K562 (cell line): ENCODE results near the gene TFAP2A. TPM values are rescaled to one million over a fixed set of nuclear protein-coding genes. Genes with fewer than 3 reads are reported as not detected.

Experiments
- CC2D1A ChIP-seq: fragments of 450-650 bp; IDR thresholded peaks from 2 replicates; pipeline ENCODE4 v1.6.1; 2017; ENCODE audit warnings: mild to moderate bottlenecking
- CXXC5 ChIP-seq: fragments of 250-450 bp; sonication (Bioruptor Pico); IDR thresholded peaks from 2 replicates; pipeline ENCODE4 v1.8.0; 2022; ENCODE audit warnings: inconsistent platforms, mild to moderate bottlenecking, moderate library complexity
- FOXK2 ChIP-seq, 2 experiments: fragments of 450-650 bp; IDR thresholded peaks in 1 of 2; conservative IDR thresholded peaks in 1 of 2; 2 replicates each; pipeline ENCODE4 v1.6.1; 2016; ENCODE audit warnings: low read depth in 2 of 2, mild to moderate bottlenecking in 1 of 2
- FOXM1 ChIP-seq, 2 experiments: fragments of 450-650 bp in 1 of 2; sonication (generic) in 1 of 2; formaldehyde crosslinking in 1 of 2; IDR thresholded peaks; 2 replicates each; pipeline versions ENCODE4 v1.6.1 to v1.9.0; 2017 to 2022; ENCODE audit warnings: low read depth in 2 of 2, mild to moderate bottlenecking in 2 of 2, missing genetic modification reagents in 1 of 2, moderate library complexity in 1 of 2
- GATAD2B ChIP-seq: fragments of 450-650 bp; IDR thresholded peaks from 2 replicates; pipeline ENCODE4 v1.6.1; 2017; ENCODE audit warnings: mild to moderate bottlenecking, borderline replicate concordance
- HDAC2 ChIP-seq: fragments of 450-650 bp; IDR thresholded peaks from 2 replicates; pipeline ENCODE4 v1.6.1; 2016; ENCODE audit warnings: mild to moderate bottlenecking
- HNRNPK ChIP-seq: fragments of 200-400 bp; formaldehyde crosslinking; IDR thresholded peaks from one replicate; pipeline ENCODE4 v1.6.1; 2018; ENCODE audit warnings: mild to moderate bottlenecking, low read depth, low read length; ENCODE audit not compliant: poor library complexity, severe bottlenecking
- KLF1 ChIP-seq: fragments of 450-650 bp; IDR thresholded peaks from 2 replicates; pipeline ENCODE4 v1.6.1; 2016; ENCODE audit warnings: missing genetic modification characterization, missing compliant biosample characterization
- L3MBTL2 ChIP-seq: fragments of 450-650 bp; IDR thresholded peaks from 2 replicates; pipeline ENCODE4 v1.6.1; 2016; ENCODE audit warnings: mild to moderate bottlenecking, moderate library complexity
- LEF1 ChIP-seq: fragments of 450-650 bp; IDR thresholded peaks from 2 replicates; pipeline ENCODE4 v1.6.1; 2016; ENCODE audit warnings: mild to moderate bottlenecking
- MCM2 ChIP-seq: fragments of 450-650 bp; IDR thresholded peaks from 2 replicates; pipeline ENCODE4 v1.6.1; 2017; ENCODE audit warnings: low read depth, mild to moderate bottlenecking
- MECOM ChIP-seq: fragments of 250-450 bp; sonication (Bioruptor Pico); IDR thresholded peaks from 2 replicates; pipeline ENCODE4 v1.8.0; 2022; ENCODE audit warnings: inconsistent platforms
- MNT ChIP-seq, 2 experiments: fragments of 450-650 bp; conservative IDR thresholded peaks; 2 replicates each; pipeline ENCODE4 v1.6.1; 2017; ENCODE audit warnings: mild to moderate bottlenecking in 2 of 2, moderate library complexity in 2 of 2
- MTA3 ChIP-seq: fragments of 450-650 bp; formaldehyde crosslinking; IDR thresholded peaks from 2 replicates; pipeline ENCODE4 v1.6.1; 2017; ENCODE audit warnings: mild to moderate bottlenecking, borderline replicate concordance
- RBM39 ChIP-seq: fragments of 200-400 bp; formaldehyde crosslinking; optimal IDR thresholded peaks from 2 replicates; pipeline ENCODE3; 2018; ENCODE audit warnings: low read depth, low read length
- RNF2 ChIP-seq: sonication (generic); IDR thresholded peaks from 2 replicates; pipeline ENCODE4 v1.6.1; 2016
- SMAD2 ChIP-seq: fragments of 150-350 bp; IDR thresholded peaks from 2 replicates; pipeline ENCODE4 v1.6.1; 2014; ENCODE audit warnings: low read depth, mild to moderate bottlenecking, low read length
- SMAD3 ChIP-seq: fragments of 450-650 bp; formaldehyde crosslinking; conservative IDR thresholded peaks from 2 replicates; pipeline ENCODE4 v1.4.0; 2020; ENCODE audit warnings: mild to moderate bottlenecking
- TAF9B ChIP-seq: fragments of 450-650 bp; IDR thresholded peaks from 2 replicates; pipeline ENCODE4 v1.6.1; 2018; ENCODE audit warnings: mild to moderate bottlenecking; ENCODE audit not compliant: partially characterized antibody
- ZNF121 ChIP-seq: sonication (generic); formaldehyde crosslinking; conservative IDR thresholded peaks from 2 replicates; pipeline ENCODE4 v1.8.0; 2022; ENCODE audit warnings: missing genetic modification reagents
- ZNF316 ChIP-seq: fragments of 450-650 bp; IDR thresholded peaks from 2 replicates; pipeline ENCODE4 v1.6.1; 2016
- ZNF436 ChIP-seq: fragments of 250-450, 450-650 bp; sonication (Bioruptor Pico); formaldehyde crosslinking; IDR thresholded peaks from 2 replicates; pipeline ENCODE4 v1.7.0; 2020; ENCODE audit warnings: mild to moderate bottlenecking
- ZNF639 ChIP-seq, 2 experiments: fragments of 200-800 bp in 1 of 2; sonication (Bioruptor generic) in 1 of 2; sonication (generic) in 1 of 2; formaldehyde crosslinking in 1 of 2; IDR thresholded peaks in 1 of 2; conservative IDR thresholded peaks in 1 of 2; 2 replicates each; pipeline versions ENCODE4 v1.5.0 to v1.6.1; 2016 to 2020; ENCODE audit warnings: missing compliant biosample characterization in 1 of 2, missing genetic modification characterization in 1 of 2, missing genetic modification reagents in 1 of 2
- polyA plus RNA-seq, 8 experiments: library from polyadenylated mRNA; depleted of rRNA in 4 of 8; stranded (reverse) in 5 of 8; unstranded in 3 of 8; fragments of >200 nt; fragmentation: Nextera tagmentation in 2 of 8; fragmentation: Illumina TruSeq in 1 of 8; extraction: Ambion mirVana in 2 of 8; extraction: Trizol in 1 of 8; gene quantifications; 2 replicates each; pipeline versions ENCODE4 v1.2.1 to v1.2.3, GENCODE V29; 2011 to 2014; ENCODE audit warnings: inconsistent platforms in 1 of 8, missing spikeins in 1 of 8
- total RNA-seq, 7 experiments: library from RNA; depleted of rRNA in 6 of 7; stranded (reverse); fragments of >200 nt in 6 of 7; fragmentation: Illumina TruSeq in 2 of 7; extraction: Trizol in 2 of 7; gene quantifications; 2 replicates each; pipeline versions ENCODE4 v1.2.1 to v1.2.3, GENCODE V29; 2011 to 2021; ENCODE audit warnings: low replicate concordance in 1 of 7
- TF ChIP-seq, protein P1 (sequence below): fragments of 450-650 bp; IDR thresholded peaks from 2 replicates; pipeline ENCODE4 v1.6.1; 2018; ENCODE audit warnings: mild to moderate bottlenecking, low read depth; ENCODE audit not compliant: partially characterized antibody

TFAP2A gene
- total and polyA plus RNA-seq, 9 of the 15 experiments (the other 6 are each of a cell fraction or from before 2014, with no cell fraction given), result 0.14 to 0.53 (median 0.19) TPM; not detected in 1

- TF ChIP-seq FOXK2 (conservative IDR thresholded peaks at IDR 0.05 in 1 of 2, IDR thresholded peaks at IDR 0.05 in 1 of 2; ENCODE audit: low read depth in 2 of 2), result 0 out of 4 replicates have a peak, but pooled peaks of 1 of the 2 experiments have one; percentile 21
- no peak for TF ChIP-seq HNRNPK
- peak; percentile 48; the same call in 1 of the 2 replicates for TF ChIP-seq HDAC2
- TF ChIP-seq, protein P1, sequence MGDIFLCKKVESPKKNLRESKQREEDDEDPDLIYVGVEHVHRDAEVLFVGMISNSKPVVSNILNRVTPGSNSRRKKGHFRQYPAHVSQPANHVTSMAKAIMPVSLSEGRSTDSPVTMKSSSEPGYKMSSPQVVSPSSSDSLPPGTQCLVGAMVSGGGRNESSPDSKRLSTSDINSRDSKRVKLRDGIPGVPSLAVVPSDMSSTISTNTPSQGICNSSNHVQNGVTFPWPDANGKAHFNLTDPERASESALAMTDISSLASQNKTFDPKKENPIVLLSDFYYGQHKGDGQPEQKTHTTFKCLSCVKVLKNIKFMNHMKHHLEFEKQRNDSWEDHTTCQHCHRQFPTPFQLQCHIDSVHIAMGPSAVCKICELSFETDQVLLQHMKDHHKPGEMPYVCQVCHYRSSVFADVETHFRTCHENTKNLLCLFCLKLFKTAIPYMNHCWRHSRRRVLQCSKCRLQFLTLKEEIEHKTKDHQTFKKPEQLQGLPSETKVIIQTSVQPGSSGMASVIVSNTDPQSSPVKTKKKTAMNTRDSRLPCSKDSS, result no peak
- TF ChIP-seq LEF1, result peak; percentile 96
- no peak for TF ChIP-seq SMAD2
- no peak for TF ChIP-seq MECOM (CRISPR knock-in tag)
- peak in 1 of 2 experiments; percentile 79; a peak in 2 of 4 replicates for TF ChIP-seq ZNF639 (CRISPR knock-in tag; conservative IDR thresholded peaks at IDR 0.05 in 1 of 2, IDR thresholded peaks at IDR 0.05 in 1 of 2)
- TF ChIP-seq SMAD3 (CRISPR knock-in tag), result no peak
- TF ChIP-seq CC2D1A, result peak; percentile 61; the same call in 1 of the 2 replicates
- 0 out of 2 replicates have a peak, but pooled peaks have one; percentile 46 for TF ChIP-seq GATAD2B
- TF ChIP-seq RBM39, result no peak
- no peak for TF ChIP-seq KLF1 (tag)
- no peak for TF ChIP-seq ZNF436 (CRISPR knock-in tag)
- peak; percentile 91 for TF ChIP-seq RNF2
- TF ChIP-seq TAF9B, result no peak
- no peak for TF ChIP-seq MCM2
- peak in 1 of 2 experiments; percentile 35; a peak in 2 of 4 replicates for TF ChIP-seq MNT (conservative IDR thresholded peaks at IDR 0.05)
- TF ChIP-seq L3MBTL2, result peak; percentile 48; the same call in 1 of the 2 replicates
- peak; percentile 45; the same call in 1 of the 2 replicates for TF ChIP-seq CXXC5 (CRISPR knock-in tag)
- TF ChIP-seq FOXM1 (IDR thresholded peaks at IDR 0.05; ENCODE audit: low read depth), result peak; percentile 84
- no peak for TF ChIP-seq FOXM1 (CRISPR knock-in tag; IDR thresholded peaks at IDR 0.05; ENCODE audit: low read depth)
- no peak for TF ChIP-seq ZNF121 (CRISPR knock-in tag)
- TF ChIP-seq ZNF316, result no peak
- 0 out of 2 replicates have a peak, but pooled peaks have one; percentile 21 for TF ChIP-seq MTA3
Measured at GRCh38 chr6:10401632-10402223, 13.1 kb downstream of the TFAP2A start (continued).
